GM18909 (cell line): ENCODE results near the gene LSG1.

Experiments used
- ATAC-seq: cut with Tn5 transposase; IDR thresholded peaks from one replicate; pipeline ENCODE4 v1.9.1; 2021; ENCODE audit warnings: mild to moderate bottlenecking; ENCODE audit not compliant: unreplicated experiment, poor library complexity

LSG1 gene

GRCh38 chr3:194688200-194688740 is 16.3 kb upstream of the LSG1 start:
- peak; percentile 38 for ATAC-seq

DNA sequence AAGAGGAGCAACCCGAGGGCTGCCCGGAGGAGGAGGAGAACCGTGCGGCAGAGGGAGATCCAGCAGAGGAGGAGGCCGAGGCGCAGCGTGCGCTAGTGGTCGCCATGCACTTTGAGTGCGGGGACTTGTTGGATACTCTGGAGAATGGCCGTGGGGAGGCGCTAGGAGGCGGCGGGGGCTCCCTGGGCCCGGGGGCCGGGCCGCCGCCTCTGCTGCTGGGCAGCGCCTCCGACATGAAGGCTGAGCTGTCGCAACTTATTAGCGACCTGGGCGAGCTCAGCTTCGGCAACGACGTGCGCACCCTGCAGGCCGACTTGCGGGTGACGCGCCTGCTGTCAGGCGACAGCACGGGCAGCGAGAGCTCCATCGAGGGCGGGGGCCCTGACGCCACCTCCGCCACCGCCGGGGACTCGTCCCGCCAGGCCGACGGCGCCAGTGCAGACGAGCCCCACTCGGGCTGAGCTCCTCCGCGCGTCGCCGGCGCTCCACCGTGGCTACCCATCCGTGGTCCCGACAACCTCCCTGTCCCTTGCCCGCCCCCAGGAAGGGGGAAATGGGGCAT is 15.7 kb upstream of the LSG1 start:
- ATAC-seq, result peak; percentile 36

GRCh38 chr3:194686816-194687637 is 15.0 kb upstream of the LSG1 start:
- no peak for ATAC-seq

DNA sequence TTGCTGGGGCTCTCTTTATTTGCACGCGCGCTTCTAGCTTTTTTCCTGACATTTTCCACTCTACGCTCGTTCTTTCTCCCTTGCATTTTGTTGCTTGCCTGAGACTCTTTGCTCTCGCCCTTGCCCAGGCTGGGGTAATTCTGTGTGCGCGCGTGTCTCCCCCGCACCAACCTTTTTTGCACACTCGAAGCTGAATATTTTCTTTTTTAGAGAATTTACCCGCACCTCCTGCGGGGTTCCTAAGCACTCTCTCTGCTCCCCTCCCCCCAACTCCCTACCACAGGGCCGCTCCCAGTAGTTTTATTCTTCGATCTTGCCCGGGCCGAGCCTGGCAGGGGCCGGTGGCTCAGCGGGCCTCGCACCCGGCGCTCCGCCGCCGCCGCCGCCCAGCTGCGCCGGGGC is 14.4 kb upstream of the LSG1 start:
- ATAC-seq, result no peak

DNA sequence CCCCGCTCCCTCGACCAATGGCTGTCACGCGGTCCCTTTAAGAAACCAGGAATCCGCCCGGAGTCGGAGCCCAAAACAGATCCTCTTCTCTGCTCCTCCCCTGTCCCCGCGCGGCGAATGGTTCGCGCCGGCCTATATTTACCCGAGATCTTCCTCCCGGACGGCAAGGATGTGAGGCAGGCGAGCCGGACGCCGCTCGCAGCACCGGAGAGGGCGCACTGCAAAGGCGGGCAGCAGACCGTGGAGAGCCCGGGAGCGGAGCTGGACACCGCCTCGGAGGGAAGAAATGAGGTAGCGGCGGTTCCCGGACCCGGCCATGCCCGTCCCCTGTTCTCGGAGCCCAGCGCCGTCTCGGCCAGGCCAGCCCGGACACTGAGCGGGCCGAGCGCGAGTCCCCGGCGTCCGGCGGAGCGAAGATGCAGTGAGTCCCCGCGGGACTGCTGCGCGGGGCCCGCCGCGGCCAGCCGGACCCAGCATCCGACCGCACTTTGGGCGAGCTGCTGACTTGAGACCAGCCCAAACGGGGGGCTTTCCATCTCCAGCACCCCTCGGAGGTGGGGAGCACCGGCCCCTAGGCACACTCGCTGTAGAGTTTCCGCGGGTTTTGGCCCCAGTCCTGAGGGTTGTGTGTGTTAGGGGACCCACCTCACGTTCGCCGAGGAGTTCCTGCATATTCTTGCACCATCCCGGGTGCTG is 13.9 kb upstream of the LSG1 start, which contains the start of gene FAM43A:
TSS of gene FAM43A (plus strand) at position 166 of the 696 bp plus-strand sequence. CDS start 944 bp downstream, outside the sequence.
- ATAC-seq, result peak; percentile 49

DNA sequence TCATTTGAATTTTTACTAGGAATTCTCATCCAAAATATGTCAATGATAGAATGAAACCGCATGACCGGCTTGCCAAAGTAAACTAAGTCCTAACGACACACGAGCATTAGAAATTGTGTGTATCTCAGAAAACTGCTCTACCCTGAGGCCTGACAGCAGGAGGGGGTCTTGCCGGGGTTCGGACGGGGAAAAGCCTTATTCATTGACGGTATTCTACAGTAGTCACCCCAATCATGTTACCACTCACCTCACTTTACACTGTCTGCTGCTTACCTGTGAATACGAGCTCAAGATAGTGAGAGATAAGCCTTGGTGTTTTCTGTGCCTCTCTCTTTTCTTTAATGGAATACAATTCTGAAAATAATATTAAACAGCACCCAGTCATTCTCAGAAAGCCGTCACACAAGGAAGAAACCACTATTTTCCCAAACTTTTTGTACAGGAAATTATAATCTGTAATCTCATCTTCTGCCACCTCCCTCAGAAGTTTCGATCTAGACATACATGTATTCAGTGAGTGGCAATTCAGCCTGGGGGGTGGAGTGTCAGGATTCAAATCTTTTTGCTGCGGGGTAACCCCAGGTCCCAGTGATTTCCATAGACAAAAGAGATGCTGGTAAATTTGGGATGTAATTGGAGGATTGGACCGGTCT is 13.2 kb upstream of the LSG1 start:
- ATAC-seq, result peak; percentile 9

DNA sequence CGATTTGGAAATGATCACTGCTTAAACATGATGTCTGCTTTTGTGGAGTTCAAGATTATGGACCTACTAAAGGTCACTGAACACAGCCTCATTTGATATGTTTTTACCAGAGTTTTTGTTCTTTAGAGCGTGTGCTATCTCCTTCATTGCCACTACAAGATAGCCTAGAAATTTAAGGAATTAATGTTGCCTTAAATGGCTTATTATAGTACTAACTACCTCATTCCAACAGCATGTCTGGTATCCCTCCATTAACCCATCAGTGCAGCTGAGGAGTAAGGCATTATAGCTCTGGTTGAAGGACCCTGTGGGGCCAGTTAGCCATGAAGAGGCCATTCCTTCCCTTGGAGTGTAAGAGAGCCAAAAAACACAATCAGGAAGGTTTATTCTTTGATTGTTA is 11.4 kb upstream of the LSG1 start:
- ATAC-seq, result no peak

DNA sequence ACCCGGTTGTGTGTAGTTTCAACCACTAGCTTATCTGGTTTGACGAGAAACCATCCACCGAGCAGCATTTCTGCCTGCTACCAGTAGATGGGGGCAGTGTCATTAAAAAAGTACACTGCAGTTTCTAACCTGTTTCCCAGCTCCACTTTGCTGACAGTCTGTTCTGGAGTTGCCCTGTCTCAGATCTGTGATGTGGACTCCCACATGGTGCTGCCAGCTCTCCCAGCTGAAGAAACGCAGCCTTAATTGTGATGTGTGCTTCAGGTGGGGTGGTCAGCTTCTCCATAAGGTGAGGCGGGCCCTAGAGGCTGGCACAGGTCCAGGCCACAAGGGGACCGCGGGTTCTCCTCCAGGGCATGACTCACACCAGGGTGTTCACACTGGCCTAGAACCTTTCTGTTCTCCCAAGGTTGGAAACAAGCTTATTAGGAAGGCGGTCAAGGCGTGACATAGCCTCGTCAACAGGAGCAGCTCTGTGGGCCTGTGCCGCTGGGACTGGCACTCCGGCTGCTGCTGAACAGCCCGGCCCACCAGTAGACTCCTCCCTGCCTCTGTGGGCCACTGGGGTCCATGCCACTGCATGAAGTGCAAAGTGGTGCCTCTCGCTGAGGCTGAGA is 10.8 kb upstream of the LSG1 start:
- peak; percentile 51 for ATAC-seq

GRCh38 chr3:194682189-194682693 is 10.2 kb upstream of the LSG1 start:
- no peak for ATAC-seq

DNA sequence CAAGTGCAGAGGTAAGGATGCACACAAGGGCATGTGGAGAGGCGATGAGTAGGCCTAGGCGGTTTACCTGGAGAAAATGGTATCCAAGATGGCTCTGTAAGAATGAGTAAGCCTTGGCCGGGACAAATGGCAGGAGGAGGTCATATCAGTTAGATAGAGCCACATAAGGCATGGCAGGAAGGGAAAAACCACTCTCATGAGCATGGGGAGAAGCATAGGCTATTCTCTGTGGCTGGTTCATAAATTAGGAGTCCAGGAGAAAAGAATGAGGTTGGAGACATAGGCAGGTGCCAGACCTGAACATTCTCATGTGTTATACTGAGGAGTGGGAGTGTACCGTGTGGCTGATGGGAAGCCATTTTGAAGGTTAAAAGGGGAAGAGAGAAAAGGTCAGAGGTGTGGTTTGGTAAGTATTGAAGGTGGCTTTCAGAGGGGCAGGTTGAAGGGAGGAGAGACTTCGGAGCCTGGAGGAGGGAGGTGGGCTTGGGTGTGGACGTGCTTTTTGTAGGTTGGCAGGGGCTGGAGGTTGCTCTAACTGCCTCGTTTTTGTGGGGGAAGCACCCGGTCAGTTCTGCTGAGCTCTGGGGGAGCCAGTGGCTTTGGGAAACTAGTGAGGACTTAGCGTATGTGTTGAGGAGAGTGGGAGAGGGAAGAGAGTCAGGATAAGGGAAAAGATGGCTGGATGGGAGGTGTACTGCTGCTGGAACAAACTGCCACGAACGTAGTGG is 9.1 kb upstream of the LSG1 start:
- ATAC-seq, result no peak

- no peak for ATAC-seq
Measured at GRCh38 chr3:194676471-194676870, 4.5 kb upstream of the LSG1 start.

DNA sequence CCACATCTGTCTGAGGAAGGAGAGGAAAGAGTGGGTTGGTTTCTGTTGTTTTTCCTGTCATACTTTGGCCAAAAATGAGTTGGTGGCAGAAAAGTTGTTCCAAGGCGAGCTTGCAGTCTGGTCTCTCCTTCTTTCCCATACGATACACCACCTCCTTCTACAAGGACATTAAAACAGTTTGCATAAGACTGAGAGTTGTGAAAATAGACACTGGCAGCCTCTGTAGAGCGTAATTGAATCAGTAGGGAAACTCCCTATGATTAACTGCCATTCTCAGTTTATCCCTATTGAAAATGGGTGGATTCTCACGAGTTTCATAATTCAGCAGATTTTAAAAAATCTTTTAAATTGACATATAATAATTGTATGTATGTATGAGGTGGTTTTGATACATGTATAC is 3.7 kb upstream of the LSG1 start:
- no peak for ATAC-seq

DNA sequence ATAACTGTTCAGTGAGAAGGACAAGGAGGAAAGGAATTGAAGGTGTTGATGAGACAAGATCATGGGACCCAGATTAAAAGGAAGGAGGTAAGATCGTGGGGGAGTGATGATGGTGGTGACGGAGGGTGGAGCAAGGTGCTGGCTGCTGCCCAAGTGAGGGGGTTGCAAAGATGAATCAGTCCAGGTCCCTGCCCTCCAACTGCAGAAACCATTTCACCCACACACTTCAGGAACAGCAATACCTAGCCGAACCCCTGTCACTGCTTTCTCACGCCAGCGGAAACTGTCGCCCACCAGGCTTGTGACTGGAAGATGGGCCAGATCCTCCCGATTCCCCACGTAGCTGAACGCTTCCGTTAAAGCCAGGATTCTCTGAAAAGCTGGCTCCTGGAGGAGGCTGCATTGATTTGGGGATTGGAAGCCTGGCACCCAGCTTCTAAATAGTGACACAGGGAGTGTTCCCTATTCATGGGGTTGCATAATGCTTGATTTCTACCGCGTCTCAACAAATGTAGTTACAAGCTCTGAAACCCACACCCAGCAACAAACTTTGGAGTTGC is 3.2 kb upstream of the LSG1 start:
- ATAC-seq, result no peak

DNA sequence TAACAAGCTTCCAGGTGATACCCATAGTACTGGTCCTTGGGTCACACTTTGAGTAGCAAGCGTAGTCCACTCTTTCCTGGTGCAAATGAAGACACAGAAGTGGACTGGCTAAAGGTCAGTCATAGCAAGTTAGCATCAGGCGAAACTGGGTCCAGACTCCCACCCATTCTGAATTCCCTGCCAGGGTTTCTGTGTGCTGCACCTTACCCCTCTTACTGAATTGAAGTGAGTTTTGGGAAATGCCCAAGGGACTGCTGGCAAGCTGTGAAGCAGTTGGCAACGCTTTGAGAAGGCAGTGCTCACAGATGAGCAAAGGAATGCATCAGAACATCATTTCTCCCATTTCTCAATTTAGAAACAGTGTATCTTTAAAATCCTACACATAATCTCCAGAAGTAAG is 1.8 kb upstream of the LSG1 start:
- no peak for ATAC-seq

- ATAC-seq, result no peak
Measured at GRCh38 chr3:194672876-194673275, 885 bp upstream of the LSG1 start.

GRCh38 chr3:194671511-194671899 is 486 bp downstream of the LSG1 start:
- ATAC-seq, result peak; percentile 37

DNA sequence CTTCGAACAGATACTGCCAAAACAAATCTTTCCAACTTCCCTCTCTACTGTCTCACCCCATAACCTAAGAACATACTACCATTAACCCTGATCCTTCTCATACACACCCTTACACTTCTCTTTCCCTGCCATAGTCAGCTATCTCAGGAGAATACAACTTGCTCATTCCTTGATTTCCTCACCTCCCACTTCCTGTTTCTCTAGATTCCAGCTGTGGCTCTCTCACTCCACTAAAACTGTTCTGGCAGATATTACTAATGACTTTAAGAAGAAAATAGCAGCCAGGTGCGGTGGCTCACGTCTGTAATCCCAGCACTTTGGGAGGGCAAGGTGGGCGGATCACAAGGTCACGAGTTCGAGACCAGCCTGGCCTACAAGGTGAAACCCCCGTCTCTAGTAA is 4.6 kb downstream of the LSG1 start:
- no peak for ATAC-seq

DNA sequence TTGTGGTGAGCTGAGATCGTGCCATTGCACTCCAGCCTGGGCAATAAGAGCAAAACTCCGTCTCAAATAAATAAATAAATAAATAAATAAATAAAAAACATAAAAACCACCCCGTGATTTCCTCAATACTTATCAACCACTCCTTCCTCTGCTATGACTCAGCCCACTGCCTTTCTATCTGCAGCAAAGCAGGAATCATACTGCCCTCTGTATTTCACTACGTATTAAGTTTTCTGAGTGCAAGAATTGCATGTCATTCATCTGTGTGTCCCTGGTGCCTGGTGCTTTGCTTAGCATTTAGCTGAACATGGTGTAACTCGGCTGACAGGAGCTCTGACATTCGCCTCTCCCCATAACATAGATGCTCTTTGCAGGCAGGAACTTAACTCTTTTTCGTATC is 7.1 kb downstream of the LSG1 start:
- ATAC-seq, result no peak

DNA sequence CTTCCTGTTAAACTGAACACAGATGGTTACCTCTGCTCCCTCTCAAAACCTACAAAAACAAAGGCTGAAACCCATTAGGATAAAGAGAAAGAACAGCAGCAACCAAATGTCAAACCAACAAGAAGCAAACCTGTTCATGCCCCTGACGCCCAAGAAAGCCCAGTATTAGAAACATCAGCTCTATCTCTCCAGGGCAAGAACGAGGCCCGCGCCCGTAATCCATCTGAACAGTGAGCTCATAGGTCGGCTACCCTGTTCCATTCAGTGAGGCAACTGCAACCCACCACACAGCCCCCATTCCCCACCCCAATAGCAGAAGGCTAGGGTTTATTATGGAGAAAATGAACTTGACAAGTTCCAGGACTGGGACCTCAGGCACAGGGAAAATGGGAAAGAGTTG is 10.0 kb downstream of the LSG1 start:
- ATAC-seq, result no peak
